Suprapubic skin (tissue), 3 donors: ENCODE data around the gene ATOH8.

Experiments
- POLR2A ChIP-seq, 2 donors: fragments of 450-650 bp; IDR thresholded peaks; one replicate each; pipeline ENCODE4 v1.6.1; 2017; ENCODE audit warnings: antibody characterized with exemption in 2 of 2, mild to moderate bottlenecking in 2 of 2, moderate library complexity in 2 of 2
- TF ChIP-seq, protein P1 (sequence below), 2 donors: fragments of 200-600 bp in 1 of 2; fragments of 450-650 bp in 1 of 2; sonication (generic) in 1 of 2; IDR thresholded peaks; one replicate each; pipeline ENCODE4 v1.5.1; 2016 to 2019; ENCODE audit warnings: antibody characterized with exemption in 2 of 2, mild to moderate bottlenecking in 1 of 2, moderate library complexity in 1 of 2

DNA sequence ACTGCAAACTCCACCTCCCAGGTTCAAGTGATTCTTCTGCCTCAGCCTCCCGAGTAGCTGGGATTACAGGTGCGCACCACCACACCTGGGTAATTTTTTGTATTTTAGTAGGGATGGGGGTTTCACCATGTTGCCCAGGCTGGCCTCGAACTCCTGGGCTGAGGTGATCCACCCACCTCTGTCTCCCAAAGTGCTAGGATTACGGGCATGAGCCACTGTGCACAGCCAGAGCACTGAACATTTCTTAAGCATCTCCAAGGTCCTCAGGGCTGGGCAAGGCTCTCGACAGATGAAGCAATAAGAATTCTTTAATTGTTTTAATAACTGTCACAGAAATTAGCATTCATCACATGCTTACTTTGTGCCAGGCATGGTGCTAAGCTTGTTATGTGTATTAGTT, 4.1 kb downstream of the ATOH8 start:
- TF ChIP-seq, protein P1, sequence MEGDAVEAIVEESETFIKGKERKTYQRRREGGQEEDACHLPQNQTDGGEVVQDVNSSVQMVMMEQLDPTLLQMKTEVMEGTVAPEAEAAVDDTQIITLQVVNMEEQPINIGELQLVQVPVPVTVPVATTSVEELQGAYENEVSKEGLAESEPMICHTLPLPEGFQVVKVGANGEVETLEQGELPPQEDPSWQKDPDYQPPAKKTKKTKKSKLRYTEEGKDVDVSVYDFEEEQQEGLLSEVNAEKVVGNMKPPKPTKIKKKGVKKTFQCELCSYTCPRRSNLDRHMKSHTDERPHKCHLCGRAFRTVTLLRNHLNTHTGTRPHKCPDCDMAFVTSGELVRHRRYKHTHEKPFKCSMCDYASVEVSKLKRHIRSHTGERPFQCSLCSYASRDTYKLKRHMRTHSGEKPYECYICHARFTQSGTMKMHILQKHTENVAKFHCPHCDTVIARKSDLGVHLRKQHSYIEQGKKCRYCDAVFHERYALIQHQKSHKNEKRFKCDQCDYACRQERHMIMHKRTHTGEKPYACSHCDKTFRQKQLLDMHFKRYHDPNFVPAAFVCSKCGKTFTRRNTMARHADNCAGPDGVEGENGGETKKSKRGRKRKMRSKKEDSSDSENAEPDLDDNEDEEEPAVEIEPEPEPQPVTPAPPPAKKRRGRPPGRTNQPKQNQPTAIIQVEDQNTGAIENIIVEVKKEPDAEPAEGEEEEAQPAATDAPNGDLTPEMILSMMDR (IDR thresholded peaks at IDR 0.05): no peak
- TF ChIP-seq POLR2A (IDR thresholded peaks at IDR 0.05): no peak
